ENCODE results near the gene SMIM21. TPM values are rescaled to one million over a fixed set of nuclear protein-coding genes. Genes with fewer than 3 reads are reported as not detected.

Gene SMIM21
- total RNA-seq, 6 donors from 2014 or later = not detected

DNA sequence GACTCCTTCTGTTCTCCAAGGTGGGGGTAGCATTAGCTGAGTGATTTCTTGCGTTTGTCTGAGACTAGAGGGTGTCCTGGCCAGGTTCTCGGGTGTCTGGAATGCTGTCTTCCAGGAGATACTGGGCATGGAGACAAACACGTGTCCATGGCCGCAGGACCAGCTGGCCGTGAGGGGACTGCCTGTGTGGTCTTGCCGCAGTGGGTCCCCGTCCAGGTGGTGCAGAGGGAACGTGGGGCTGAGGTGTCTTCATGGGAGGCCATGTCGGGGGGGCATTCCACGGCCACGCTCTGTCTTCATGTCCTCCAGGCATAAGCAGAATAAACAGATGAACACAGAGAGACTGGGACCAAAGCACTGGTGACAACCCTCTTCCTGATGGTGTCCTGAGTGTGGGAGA is 66.6 kb downstream of the SMIM21 start:
- no peaks in the 10 kb centered on the region for H3K27me3 ChIP-seq
- no peak overlapping the region for H3K4me3 ChIP-seq
- DNase-seq (peak in 1 of 2 donors; percentile 42), ATAC-seq (ENCODE audit: low FRiP score in 2 of 2) (no peak)
- TF ChIP-seq POLR2AphosphoS5 (IDR thresholded peaks at IDR 0.05) = no peak
- TF ChIP-seq EP300 (IDR thresholded peaks at IDR 0.05) = no peak
- no peak for TF ChIP-seq POLR2A (IDR thresholded peaks at IDR 0.05)
- no peak for TF ChIP-seq CTCF (IDR thresholded peaks at IDR 0.05)
- WGBS, 2 donors = 96 to 99% methylated on average over 4 to 8 of the region's 11 CpGs
- H3K36me3 ChIP-seq = no peaks in the 10 kb centered on the region
- H3K27ac ChIP-seq = no peak overlapping the region
- H3K9me3 ChIP-seq = no peaks in the 10 kb centered on the region
- no peaks in the 10 kb centered on the region for H3K4me1 ChIP-seq

DNA sequence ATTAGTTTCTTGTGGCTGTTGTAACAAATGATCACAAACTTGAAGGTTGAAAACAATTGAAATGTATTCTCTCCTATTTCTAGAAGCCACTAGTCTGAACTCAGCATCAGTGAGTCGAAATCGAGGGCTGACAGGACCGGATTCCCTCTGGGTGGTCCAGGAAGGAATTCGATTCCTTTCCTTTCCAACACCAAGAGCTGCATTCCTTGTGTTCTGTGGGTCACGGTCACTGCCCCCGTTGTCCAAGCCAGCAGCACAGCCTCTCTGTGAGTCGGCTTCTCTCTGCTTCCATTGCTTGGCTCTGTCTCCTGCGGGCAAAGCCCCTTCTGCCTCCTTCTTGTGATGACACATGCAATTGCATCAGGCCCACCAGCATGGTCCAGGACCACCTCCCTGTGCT is 67.3 kb downstream of the SMIM21 start:
- DNase-seq = no peak

More for the DNA sequence above, 67.3 kb downstream of the SMIM21 start:
- ATAC-seq (ENCODE audit: low FRiP score in 2 of 2) = no peak
- Histone ChIP-seq H3K27me3 (no peaks in the 10 kb centered on the region), H3K9me3 (no peaks in the 10 kb centered on the region), H3K27ac (no peak overlapping the region), H3K4me1 (no peaks in the 10 kb centered on the region), H3K36me3 (no peaks in the 10 kb centered on the region), H3K4me3 (no peak overlapping the region)
- WGBS, 2 donors = 66 to 72% methylated on average over 8 of the region's 8 CpGs
- TF ChIP-seq POLR2A (IDR thresholded peaks at IDR 0.05) = no peak
- no peak for TF ChIP-seq CTCF (IDR thresholded peaks at IDR 0.05)
- no peak for TF ChIP-seq EP300 (IDR thresholded peaks at IDR 0.05)
- TF ChIP-seq POLR2AphosphoS5 (IDR thresholded peaks at IDR 0.05) = no peak

Other genes starting within 250 kb of the SMIM21 start
- gene PTGR3, start 218.6 kb downstream of the SMIM21 start, total RNA-seq = 10 to 100 TPM; 12.2 to 36.8 (median 26.5) TPM
- 10 to 100 TPM in 5 of 6 donors, 1 to 10 TPM in 1; 9.1 to 16.5 (median 14.3) TPM for gene TSHZ1, start 216.9 kb downstream of the SMIM21 start, total RNA-seq

Measured in upper lobe of left lung (tissue), 6 donors.